ENCODE data around the gene PEAR1.

PEAR1 gene

GRCh38 chr1:156845953-156846545 lies 47.5 kb upstream of the PEAR1 start:
- TF ChIP-seq, protein P1, sequence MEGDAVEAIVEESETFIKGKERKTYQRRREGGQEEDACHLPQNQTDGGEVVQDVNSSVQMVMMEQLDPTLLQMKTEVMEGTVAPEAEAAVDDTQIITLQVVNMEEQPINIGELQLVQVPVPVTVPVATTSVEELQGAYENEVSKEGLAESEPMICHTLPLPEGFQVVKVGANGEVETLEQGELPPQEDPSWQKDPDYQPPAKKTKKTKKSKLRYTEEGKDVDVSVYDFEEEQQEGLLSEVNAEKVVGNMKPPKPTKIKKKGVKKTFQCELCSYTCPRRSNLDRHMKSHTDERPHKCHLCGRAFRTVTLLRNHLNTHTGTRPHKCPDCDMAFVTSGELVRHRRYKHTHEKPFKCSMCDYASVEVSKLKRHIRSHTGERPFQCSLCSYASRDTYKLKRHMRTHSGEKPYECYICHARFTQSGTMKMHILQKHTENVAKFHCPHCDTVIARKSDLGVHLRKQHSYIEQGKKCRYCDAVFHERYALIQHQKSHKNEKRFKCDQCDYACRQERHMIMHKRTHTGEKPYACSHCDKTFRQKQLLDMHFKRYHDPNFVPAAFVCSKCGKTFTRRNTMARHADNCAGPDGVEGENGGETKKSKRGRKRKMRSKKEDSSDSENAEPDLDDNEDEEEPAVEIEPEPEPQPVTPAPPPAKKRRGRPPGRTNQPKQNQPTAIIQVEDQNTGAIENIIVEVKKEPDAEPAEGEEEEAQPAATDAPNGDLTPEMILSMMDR (IDR thresholded peaks at IDR 0.05; ENCODE audit: unreplicated experiment in 3 of 3): no peak
- peaks cover 90% of the 10 kb centered on the region for H3K27me3 Mint-ChIP-seq (ENCODE audit: low read depth)
- H3K9me3 Mint-ChIP-seq: no peaks in the 10 kb centered on the region
- peaks cover 19% of the 10 kb centered on the region for H3K4me1 Mint-ChIP-seq
- no peak overlapping the region for H3K27ac Mint-ChIP-seq
- peaks cover 7% of the 10 kb centered on the region for H3K36me3 Mint-ChIP-seq (ENCODE audit: low read depth)
- peak overlapping the region in 1 of 3 experiments; percentile 12 for H3K4me3 Mint-ChIP-seq

- H3K36me3 Mint-ChIP-seq (ENCODE audit: low read depth): peaks cover 7% of the 10 kb centered on the region
- peaks cover 92% of the 10 kb centered on the region for H3K27me3 Mint-ChIP-seq (ENCODE audit: low read depth)
- no peaks in the 10 kb centered on the region for H3K9me3 Mint-ChIP-seq
- H3K4me3 Mint-ChIP-seq: no peak overlapping the region
- no peak overlapping the region for H3K27ac Mint-ChIP-seq
- TF ChIP-seq, protein P1 (IDR thresholded peaks at IDR 0.05; ENCODE audit: unreplicated experiment in 3 of 3): no peak
- H3K4me1 Mint-ChIP-seq: peaks cover 19% of the 10 kb centered on the region
Observed at GRCh38 chr1:156846643-156847042, 46.9 kb upstream of the PEAR1 start.

DNA sequence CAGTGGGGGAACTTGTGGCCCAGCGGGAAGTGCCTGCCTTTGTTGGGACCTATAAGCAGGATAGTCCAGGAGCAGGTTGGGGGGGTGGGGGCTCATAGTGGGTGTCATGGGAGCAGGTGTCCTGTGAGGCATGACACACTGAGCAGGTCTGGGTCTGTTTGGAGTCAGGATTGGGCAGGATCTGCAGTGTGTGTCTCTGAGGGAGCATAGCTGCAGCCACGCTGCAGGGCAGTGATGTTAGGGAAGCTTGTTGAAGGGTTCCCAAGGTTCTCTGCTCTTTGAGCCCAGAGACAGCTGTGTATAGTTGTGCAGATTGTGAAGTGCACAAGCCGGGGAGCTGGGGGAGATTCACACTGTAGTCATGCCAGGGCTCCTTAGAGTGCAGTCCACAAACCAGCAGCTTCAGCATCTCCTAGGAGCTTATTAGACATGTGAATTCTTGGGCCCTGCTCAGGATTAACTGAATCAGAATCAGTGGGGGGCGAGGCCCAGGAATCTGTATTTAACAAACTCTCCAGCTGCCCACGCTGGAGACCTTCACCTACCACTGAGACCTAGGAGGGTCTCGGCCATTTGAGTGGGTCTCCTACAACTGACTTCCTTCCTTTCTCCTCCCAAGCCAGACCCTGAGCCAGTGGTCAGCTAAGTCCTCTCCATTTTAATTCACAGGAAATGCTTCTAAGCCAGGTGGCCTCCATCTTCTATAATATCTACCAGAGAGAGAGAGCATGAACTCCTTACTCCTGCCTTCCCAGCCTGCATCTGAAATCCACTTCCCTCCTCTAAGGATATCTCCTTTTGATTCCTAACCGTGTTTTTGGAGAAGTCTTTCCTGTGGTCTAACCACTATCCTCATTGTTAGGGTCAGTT lies 45.7 kb upstream of the PEAR1 start:
- TF ChIP-seq, protein P1 (IDR thresholded peaks at IDR 0.05; ENCODE audit: unreplicated experiment in 3 of 3): no peak
- Mint-ChIP-seq H3K27ac (no peak overlapping the region), H3K36me3 (ENCODE audit: low read depth) (peaks cover 2% of the 10 kb centered on the region), H3K27me3 (ENCODE audit: low read depth) (peaks cover 85% of the 10 kb centered on the region), H3K4me3 (peak overlapping the region in 1 of 3 experiments; percentile 0), H3K4me1 (peaks cover 26% of the 10 kb centered on the region), H3K9me3 (no peaks in the 10 kb centered on the region)

DNA sequence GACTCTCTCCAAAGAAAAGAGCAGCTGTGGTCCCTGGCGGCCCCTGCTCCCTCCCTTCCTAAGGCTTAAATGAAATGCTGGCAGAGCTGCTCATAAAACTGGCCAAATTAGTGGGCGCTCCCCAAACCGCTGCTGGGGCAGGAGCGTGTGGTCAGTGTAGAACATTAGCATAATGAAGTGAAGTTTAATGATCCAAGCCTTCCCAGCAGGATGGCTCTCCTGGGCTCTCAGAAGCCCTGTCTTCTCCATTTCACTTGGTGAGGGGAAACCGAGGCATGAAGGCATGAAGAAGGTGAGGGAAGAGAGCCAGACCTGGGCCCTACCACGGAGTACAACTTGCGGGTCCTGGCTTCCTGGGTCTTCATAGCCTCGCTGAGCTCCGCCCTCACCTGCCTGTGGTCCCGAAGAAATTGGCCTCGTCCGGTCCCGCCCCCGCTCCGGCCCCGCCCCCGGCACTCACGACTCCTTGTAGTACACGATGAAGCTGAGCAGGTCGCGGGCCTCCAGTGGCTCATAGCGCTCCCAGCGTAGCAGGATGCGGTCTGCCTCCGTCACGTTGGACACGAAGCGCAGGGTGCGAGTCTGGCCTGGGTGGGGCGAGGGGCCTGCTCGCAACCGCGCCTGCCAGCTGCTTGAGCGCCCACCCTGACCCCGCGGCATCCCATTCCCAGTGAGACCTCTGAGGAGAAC lies 44.9 kb upstream of the PEAR1 start:
- Mint-ChIP-seq H3K27ac (no peak overlapping the region), H3K4me3 (peak overlapping the region in 1 of 3 experiments; percentile 0), H3K27me3 (ENCODE audit: low read depth) (peaks cover 77% of the 10 kb centered on the region), H3K36me3 (ENCODE audit: low read depth) (no peaks in the 10 kb centered on the region), H3K4me1 (peaks cover 34% of the 10 kb centered on the region), H3K9me3 (no peaks in the 10 kb centered on the region)
- TF ChIP-seq, protein P1 (IDR thresholded peaks at IDR 0.05; ENCODE audit: unreplicated experiment in 3 of 3): no peak

DNA sequence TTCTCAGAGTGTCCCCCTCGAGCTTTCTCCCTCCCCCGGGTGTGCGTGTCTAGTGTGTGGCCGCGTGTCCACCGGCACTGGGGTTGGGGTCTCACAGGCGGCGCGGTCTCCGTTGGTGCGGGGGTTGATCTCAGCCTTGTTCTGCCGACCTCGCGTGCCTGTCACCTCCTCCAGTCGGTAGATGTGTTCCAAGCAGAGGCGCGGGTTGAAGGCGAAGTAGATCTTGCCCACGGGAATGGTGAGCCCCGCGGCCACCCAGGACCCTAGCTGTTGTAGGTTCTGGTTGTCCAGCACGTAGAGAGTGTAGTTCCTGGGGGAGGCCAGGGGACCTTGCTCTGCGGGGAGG lies 44.4 kb upstream of the PEAR1 start:
- Mint-ChIP-seq H3K27me3 (ENCODE audit: low read depth) (peaks cover 72% of the 10 kb centered on the region), H3K27ac (no peak overlapping the region), H3K4me3 (peak overlapping the region in 2 of 3 experiments; percentile 37 to 44), H3K36me3 (ENCODE audit: low read depth) (no peaks in the 10 kb centered on the region), H3K9me3 (no peaks in the 10 kb centered on the region), H3K4me1 (peaks cover 37% of the 10 kb centered on the region)
- TF ChIP-seq, protein P1 (IDR thresholded peaks at IDR 0.05; ENCODE audit: unreplicated experiment in 3 of 3): no peak

Data from nephron (organoid).